ENCODE data around the gene NUSAP1. TPM values are rescaled to one million over a fixed set of nuclear protein-coding genes. Genes with fewer than 3 reads are reported as not detected.

NUSAP1 gene
- total RNA-seq, 6 donors from 2014 or later, result 6.8 to 22.0 (median 8.3) TPM

- Histone ChIP-seq H3K4me1 (peaks cover 0 to 19% (median 10%) of the 10 kb centered on the region in 4 donors), H3K36me3 (no peaks in the 10 kb centered on the region), H3K27ac (peak overlapping the region in 3 of 4 donors; percentile 57 to 87 (median 85)), H3K9me3 (no peaks in the 10 kb centered on the region), H3K27me3 (no peaks in the 10 kb centered on the region), H3K4me3 (peak overlapping the region; percentile 79 to 100 (median 90))
- TF ChIP-seq POLR2A (IDR thresholded peaks at IDR 0.05), result no peak
- TF ChIP-seq CTCF (IDR thresholded peaks at IDR 0.05), result peak in 1 of 6 experiments; percentile 76
- DNase-seq (no peak), ATAC-seq (ENCODE audit: low FRiP score in 2 of 2) (no peak)
- WGBS, 2 donors, result 2 to 3% methylated on average over 12 to 14 of the region's 14 CpGs
Observed at GRCh38 chr15:41331833-41332193, 868 bp upstream of the NUSAP1 start.

- WGBS, 2 donors, result 1% methylated on average over 11 to 26 of the region's 26 CpGs
- TF ChIP-seq EP300 (IDR thresholded peaks at IDR 0.05) (no peak), POLR2A (IDR thresholded peaks at IDR 0.05) (peak in 1 of 4 donors; percentile 22), CTCF (IDR thresholded peaks at IDR 0.05) (no peak)
- Histone ChIP-seq H3K4me3 (peak overlapping the region; percentile 65 to 100 (median 86)), H3K4me1 (peaks cover 0 to 19% (median 10%) of the 10 kb centered on the region in 4 donors), H3K27ac (peak overlapping the region in 3 of 4 donors; percentile 53 to 87 (median 85)), H3K36me3 (no peaks in the 10 kb centered on the region), H3K9me3 (no peaks in the 10 kb centered on the region), H3K27me3 (no peaks in the 10 kb centered on the region)
- ATAC-seq (ENCODE audit: low FRiP score in 2 of 2) (peak; percentile 29 to 30), DNase-seq (peak in 1 of 2 donors; percentile 88)
Observed at GRCh38 chr15:41333026-41333562, 413 bp downstream of the NUSAP1 start.

- H3K27me3 ChIP-seq, result no peaks in the 10 kb centered on the region
- H3K27ac ChIP-seq, result no peak overlapping the region
- no peak for ATAC-seq (ENCODE audit: low FRiP score in 2 of 2)
- 79 to 85% methylated on average over 12 of the region's 12 CpGs for WGBS, 2 donors
- peaks cover 0 to 19% (median 10%) of the 10 kb centered on the region in 4 donors for H3K4me1 ChIP-seq
- no peak for TF ChIP-seq POLR2A (IDR thresholded peaks at IDR 0.05)
- TF ChIP-seq EP300 (IDR thresholded peaks at IDR 0.05), result no peak
- no peak for TF ChIP-seq POLR2AphosphoS5 (IDR thresholded peaks at IDR 0.05)
- TF ChIP-seq CTCF (IDR thresholded peaks at IDR 0.05), result no peak
- peak overlapping the region in 2 of 4 donors; percentile 92 to 100 for H3K4me3 ChIP-seq
- no peaks in the 10 kb centered on the region for H3K9me3 ChIP-seq
- no peaks in the 10 kb centered on the region for H3K36me3 ChIP-seq
- DNase-seq, result no peak
Observed at GRCh38 chr15:41334293-41335120, 1.8 kb downstream of the NUSAP1 start.

GRCh38 chr15:41336549-41336948, 3.9 kb downstream of the NUSAP1 start:
- 90 to 93% methylated on average over 4 of the region's 4 CpGs for WGBS, 2 donors
- DNase-seq (no peak), ATAC-seq (ENCODE audit: low FRiP score in 2 of 2) (no peak)
- no peak overlapping the region for H3K4me3 ChIP-seq
- H3K27me3 ChIP-seq, result no peaks in the 10 kb centered on the region
- H3K36me3 ChIP-seq, result no peaks in the 10 kb centered on the region
- H3K27ac ChIP-seq, result no peak overlapping the region
- peaks cover 0 to 14% (median 10%) of the 10 kb centered on the region in 4 donors for H3K4me1 ChIP-seq
- TF ChIP-seq POLR2AphosphoS5 (IDR thresholded peaks at IDR 0.05), result no peak
- TF ChIP-seq EP300 (IDR thresholded peaks at IDR 0.05), result no peak
- H3K9me3 ChIP-seq, result no peaks in the 10 kb centered on the region

GRCh38 chr15:41337047-41337446, 4.4 kb downstream of the NUSAP1 start:
- no peak for ATAC-seq (ENCODE audit: low FRiP score in 2 of 2)
- Histone ChIP-seq H3K9me3 (no peaks in the 10 kb centered on the region), H3K27me3 (no peaks in the 10 kb centered on the region), H3K4me1 (peaks cover 0 to 9% (median 8%) of the 10 kb centered on the region in 4 donors), H3K27ac (no peak overlapping the region), H3K36me3 (no peaks in the 10 kb centered on the region), H3K4me3 (no peak overlapping the region)
- no peak for TF ChIP-seq EP300 (IDR thresholded peaks at IDR 0.05)
- TF ChIP-seq POLR2AphosphoS5 (IDR thresholded peaks at IDR 0.05), result no peak
- no peak for TF ChIP-seq CTCF (IDR thresholded peaks at IDR 0.05)
- no peak for TF ChIP-seq POLR2A (IDR thresholded peaks at IDR 0.05)
- DNase-seq, result no peak
- 98% methylated on average over 6 of the region's 6 CpGs for WGBS, 2 donors

Measured in upper lobe of left lung (tissue), 6 donors.